NCI-H146 treated with DMSO at 0.1 percent for 48 hours (cell line): ENCODE data around the gene RTN4IP1.
"Not testable (repeated sequence)": the region's sequence is repeated elsewhere in the genome, so short reads cannot be mapped to it uniquely, and the experiment has no call there.

Experiments
- DNase-seq: peaks from one replicate; lab custom pipeline; 2025; ENCODE audit not compliant: unreplicated experiment; lab: John Stamatoyannopoulos, UW

The RTN4IP1 gene

DNA sequence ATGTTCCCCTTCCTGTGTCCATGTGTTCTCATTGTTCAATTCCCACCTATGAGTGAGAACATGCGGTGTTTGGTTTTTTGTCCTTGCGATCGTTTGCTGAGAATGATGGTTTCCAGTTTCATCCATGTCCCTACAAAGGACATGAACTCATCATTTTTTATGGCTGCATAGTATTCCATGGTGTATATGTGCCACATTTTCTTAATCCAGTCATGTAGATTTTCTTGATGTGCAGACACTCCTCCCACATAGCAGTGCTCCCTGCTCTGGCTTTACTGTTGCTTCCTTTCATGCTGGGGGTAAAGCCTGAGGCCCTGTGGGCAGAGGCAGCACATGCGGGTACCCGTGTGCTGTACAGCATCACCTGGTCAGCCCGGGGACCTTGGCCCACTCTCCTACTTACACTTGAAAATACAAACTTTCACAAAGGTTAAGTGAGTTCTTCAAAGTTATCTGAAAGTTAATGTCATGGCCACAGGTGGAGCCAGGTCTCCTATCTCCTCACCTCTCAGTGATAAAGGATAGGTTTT lies 80.3 kb downstream of the RTN4IP1 start:
- not testable (repeated sequence) for DNase-seq

DNA sequence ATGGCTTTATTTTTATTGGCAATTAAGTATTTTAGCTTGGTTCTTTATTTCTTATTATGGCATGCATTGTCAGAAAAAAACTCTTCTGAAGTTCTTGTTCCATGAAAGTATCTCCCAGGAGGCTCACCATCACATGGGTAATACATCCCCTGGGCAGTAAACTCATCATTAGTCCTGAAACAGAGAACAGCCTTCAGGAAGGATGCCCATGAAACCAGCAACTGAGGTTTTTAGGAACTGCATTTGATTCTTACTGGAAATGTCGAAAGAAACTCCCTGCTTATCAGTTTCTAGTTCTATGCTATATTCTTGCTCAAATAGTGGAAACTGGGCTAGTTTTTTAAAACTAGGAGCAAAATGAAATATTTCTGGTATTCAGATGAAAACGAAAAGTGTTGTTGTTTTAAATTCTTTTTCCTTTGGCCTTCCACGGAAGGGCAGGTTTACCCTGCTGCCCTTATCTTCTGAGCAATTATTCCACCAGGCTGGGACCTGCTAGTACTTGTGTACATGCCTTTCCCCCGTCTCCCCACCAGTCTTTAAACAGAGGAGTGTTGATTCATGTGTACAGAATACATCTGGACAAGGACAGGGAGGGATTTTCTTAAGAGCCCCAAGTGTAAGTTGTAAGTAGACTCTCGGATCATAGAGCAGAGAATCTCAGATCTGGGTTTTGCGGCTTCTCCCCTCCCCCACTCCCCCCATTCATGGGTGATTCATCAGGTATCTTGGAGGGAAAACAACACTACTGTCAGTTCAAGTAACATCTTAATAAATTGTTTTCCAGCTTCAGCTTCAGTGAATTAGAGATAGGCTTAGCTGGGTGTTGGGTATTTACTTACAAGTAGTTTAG lies 81.5 kb downstream of the RTN4IP1 start:
- peak; percentile 24 for DNase-seq

DNA sequence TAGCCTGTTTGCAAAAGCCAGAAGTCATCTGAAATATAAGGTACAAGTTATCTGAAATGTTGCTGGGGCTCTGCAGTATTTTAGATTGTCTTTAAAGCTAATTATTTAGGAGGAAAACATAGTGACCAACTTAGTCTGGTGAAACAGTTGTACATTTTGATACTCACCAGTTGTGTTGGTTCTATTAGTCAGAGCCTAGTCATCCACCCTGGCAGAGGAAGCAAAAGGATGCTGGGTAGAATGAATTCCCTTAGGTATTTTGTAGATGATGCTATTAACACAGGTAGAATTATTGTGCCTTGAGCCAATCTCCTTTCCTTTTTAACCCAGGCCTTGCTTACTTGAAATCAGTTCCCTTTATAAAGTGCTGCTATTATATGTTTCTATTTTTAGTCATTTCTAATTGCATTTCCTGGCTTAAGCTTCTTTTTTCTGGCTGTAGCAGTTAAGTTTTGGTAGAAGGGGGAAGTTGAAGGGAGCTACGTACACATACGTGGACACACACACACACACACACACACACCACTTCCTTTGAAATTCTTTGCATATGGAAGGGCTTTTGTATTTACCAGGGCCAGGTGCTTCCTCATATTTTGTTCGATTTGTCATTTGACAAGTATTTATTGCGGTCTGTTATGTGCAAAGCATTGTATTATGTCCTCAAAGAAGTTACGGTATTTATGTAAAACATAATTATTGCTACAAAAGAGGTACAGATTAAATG lies 82.4 kb downstream of the RTN4IP1 start:
- DNase-seq: peak; percentile 90

DNA sequence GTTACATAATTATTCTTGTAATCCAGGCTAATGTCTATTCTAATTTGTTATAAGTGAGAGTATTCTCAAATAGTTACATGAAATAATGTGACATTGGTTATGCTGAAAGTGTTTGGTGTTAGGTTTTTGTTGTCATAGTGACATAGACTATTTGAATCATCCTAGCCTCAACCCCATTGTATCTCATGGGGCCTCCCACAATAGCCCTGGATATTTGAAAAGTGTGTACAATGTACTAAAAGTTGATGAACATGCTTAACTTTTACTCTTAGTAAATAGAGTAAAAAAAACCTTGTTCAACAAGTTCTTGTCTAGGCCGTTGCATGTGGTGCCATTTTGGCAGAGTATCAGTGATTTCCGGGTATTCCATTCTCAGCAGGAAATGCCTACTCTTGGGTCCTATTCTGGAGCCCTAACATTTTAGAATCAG lies 83.0 kb downstream of the RTN4IP1 start:
- DNase-seq: no peak

DNA sequence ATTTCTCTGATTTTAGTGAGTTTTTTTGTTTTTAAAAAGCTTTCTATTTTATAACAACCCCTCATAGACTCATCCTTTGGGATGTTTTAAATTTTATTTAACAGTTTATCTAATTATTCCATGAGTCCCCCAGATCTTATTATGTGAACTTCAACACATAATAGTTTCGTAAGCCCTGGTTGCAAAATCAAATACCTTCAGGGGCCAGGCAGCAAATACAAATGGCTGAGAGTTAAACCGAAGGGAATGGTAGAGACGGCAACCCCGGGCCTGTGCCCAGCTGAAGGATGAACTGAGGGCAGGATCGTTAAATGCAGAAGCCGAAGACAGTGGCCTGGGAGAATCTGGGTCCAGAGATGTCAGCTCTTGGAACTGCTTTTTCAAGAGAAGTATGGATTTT lies 88.4 kb downstream of the RTN4IP1 start:
- DNase-seq: no peak

DNA sequence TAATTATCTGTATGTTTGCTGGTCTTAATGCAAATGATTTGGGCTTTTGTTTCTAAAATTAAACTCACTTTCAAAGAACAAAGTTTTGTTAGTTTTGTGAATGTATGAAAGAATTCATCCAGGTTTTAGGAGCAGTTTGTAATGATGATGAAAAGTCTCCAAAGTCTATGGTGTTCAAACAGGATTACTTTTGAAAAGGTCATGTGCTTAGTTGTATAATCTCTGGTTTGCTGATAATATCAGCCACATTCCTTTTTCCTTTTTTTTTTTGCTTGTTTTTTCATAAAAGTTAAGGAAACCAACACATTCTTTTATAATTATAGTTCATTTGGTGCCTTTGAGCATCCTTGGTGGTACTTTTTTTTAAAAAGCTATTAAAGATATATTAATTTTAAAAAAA lies 88.9 kb downstream of the RTN4IP1 start:
- DNase-seq: no peak

DNA sequence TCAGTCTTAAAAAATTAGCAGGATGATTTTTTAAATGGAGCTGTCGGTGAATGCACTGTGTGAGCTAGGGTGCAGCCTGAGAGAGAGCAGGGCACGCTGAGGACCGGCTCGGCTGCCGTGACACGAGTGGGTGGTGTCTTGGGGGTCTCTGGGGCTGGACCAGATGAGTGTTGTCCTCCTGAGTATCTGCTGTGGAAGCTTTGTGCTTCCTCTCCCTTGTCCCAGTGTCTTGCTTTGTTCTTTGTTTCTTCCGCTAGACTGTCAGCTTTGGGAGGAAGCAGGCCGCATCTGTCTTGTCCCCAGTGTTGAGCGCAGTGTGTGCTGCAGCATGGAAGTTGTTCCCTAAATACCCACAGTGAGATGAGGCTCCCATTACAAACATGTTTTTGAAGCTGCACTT lies 89.4 kb downstream of the RTN4IP1 start:
- no peak for DNase-seq

DNA sequence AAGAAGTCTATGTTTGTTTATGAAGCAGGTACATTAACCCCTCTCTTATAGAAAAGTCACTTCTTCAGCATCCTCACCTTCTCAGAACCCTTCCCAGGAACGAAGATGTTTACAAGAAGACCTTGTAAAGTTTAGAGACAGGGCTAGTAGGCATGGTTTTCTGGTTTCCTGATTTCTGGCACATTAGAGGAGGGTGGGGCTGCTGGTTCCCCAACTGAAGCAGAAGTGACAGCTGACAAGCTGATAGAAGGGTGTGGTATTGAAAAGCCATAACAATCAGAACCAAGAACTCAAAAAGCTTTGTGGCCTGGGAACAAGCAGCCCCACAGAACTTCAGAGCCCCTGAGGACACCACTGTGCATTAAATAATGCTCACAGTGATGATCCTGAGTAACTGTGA lies 91.2 kb downstream of the RTN4IP1 start:
- DNase-seq: no peak

DNA sequence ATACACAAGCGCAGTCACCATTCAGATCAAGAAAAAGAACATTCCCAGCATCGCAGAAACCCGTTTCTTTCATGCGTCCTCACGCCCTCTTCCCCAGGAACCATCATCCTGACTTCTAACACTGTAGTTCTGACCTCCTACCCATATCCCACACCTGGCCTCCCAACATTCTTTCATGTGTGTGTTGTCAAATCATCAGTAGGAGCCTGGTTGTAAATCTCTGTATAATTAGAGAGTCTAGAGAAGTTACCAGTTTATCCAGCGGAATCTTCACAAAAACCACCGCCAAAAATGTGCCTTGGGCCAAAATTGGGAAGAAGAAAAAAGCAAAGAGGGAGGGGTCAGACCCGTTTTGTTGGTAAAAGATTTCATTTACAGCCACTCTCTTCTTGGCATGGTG lies 91.6 kb downstream of the RTN4IP1 start:
- DNase-seq: no peak

DNA sequence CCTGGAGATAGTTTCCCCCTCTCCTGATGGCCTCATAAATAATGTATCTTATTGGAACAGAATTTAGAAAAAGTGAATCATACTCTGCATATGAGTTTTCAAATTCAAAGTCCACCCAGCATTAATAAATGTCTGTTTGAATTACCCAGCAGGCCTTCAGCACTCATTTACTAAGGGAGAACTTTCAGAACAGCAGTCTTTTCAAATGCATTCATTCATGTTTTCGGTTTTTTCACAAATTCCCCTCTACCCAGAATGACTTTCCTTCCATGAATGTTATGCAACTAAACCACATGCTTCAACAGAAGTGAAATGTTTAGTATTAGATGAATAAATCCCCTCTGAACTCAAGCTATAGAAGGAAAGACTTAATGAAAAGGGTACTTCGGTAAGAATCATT lies 92.4 kb downstream of the RTN4IP1 start:
- DNase-seq: no peak

DNA sequence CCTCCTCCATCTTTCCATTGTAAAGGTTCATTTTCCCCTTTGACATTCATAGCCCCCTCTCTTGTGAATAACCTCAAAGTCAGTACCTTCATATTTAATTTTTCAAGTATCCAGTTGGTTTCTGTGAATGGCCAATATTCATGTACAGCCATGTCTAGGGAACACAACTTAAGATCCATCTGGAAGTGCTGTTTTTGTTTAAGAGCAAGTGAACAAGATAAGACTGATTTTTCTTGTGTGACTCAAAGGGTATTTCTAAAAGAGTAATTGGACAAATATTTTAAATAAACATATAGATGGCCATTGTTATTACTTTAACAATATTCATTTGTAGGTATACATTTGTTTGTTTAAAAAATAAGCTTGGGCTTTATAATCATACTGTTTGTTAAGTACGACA lies 92.9 kb downstream of the RTN4IP1 start:
- no peak for DNase-seq

DNA sequence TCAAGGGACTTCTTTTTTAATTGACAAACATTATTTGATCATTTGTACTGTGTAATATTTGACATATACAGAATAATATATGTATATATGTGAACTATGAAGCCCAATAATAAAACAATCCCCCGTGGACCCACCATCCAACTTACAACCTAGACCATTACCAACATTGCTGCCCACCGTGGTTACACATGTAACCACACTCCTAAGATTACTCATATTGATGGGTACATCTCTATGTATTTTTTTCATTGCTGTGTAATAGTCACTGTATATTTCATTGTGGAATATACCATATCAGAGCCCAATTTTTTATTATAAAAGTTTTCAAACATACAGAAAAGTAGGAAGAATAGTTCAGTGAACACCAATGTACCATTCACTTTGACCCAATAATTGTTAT lies 94.3 kb downstream of the RTN4IP1 start:
- no peak for DNase-seq

DNA sequence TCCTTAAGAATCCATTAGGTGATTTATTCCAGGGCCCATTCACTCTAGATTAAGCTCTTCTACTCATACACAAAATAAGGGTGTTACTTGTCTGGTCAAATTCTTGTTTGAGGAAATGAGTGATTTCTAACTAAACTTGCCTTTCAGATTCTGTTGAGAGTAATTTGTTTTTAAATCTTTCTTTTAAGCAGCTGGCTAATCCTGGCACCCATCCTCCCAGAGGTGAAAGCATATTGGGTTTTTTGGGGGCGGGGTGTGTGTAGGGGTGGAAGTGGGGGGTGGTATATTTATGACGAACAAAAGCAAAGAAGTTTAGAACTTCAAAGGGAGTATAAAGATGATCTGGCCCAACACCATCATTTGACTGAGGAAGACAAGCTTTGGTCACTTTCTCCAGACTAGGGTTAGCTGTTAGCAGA lies 94.7 kb downstream of the RTN4IP1 start:
- no peak for DNase-seq

DNA sequence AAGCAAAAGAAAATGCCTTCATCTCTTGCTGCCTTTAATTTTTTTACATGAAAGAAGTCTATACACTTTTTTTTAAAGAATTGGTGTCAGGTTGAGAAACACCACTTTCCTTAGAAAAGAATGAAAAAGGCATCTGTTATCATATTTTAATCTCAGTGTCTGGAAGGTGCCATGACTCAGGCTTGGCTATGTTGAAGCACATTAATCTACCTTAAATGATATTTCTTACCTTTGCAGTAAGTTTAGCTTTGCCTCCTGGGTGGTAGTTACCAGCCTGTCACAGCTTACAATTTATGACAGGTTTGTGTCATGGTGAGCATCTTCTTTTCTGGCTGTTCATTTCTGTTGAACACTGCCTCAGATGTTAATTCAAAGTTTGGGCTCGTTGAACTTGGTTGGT lies 95.3 kb downstream of the RTN4IP1 start:
- no peak for DNase-seq

DNA sequence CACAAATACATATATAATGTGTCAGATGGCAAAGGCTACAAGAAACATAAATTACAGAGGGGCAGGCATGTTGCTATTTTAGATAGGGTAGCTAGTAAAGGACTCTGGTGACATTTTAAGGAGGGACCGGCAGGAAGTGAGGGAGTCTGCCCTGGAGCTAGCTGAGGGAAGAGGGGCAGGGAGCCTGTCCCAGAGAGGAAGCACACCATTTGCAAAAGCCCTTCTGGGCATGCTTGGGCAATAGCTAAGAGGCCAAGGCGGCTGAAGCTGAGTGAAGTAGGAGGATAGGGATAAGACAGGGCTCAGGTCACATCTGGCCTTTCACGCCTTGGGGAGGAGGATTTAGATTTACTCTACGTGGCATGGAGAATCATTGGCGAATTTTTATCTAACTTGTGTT lies 96.2 kb downstream of the RTN4IP1 start:
- no peak for DNase-seq

DNA sequence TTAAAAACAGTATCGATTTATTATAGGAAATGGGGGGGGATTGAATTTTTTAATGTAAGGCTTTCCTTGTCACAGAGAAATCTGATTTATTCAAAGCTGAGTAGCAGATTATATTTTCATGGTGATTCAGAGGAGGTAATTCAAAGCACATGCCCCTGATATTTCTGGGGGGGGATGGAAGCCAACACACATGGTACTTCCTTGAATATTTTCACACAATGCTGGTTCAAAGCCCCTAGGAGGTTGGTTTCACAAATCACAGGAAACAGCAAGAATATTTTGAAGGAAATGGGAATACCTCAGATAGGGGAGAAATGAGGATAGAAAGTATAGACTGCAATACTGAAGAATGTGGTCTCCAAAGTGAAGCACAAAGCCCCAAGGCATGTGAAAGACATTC lies 98.8 kb downstream of the RTN4IP1 start:
- DNase-seq: no peak

DNA sequence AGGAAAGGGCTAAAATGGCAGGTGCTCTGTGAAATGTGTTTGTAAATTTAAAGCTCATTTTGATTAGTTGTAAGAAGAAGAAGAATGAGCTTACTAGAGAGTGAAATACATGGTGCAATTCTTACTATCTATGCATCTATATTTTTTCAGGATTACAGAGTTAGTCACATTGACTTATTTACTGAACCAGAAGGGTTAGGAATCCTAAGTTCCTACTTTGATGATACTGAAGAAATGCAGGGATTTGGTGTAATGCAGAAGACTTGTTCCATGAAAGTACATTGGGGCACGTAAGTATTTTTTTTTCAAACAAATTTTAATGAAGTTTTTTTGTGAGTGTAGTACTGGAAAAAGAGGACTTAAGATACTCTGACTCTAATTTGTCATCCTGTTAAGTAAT lies 99.3 kb downstream of the RTN4IP1 start:
- DNase-seq: no peak

DNA sequence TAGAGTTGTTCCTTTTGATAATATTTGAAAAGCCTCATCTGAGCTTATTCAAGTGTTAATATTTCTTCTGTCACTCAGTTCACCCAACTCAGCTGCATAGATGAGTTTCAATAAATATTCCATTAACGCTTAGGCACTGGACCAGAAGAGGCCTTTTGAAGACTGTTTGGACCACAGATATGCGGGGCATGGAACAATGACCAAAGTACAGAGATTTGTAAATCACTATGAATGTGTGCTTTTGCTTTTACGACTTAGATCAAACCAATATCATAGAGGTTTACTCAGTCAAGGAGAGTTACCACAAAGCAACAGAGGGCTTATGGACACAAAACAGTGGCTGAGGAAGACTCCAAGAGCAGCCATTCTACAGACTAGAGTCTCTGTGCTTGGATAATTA lies 99.9 kb downstream of the RTN4IP1 start:
- DNase-seq: no peak

DNA sequence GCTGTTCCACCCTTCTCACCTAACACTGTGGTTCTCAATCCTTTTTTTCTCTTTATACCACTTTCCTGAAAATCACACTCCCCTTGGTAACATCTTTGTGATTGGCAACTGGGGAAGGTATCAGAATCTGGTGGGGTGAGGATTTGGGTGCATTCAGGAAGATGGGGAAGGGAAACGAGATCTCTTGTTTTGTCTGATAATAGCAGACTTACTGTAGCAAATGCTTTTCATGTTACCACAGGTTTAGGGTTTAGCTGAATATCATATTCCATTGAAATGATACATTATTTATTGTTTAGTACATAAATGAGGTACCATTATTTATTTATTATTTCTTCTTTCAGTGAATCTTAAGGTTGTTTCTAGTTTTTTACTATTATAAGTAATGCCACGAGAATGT lies 100.8 kb downstream of the RTN4IP1 start:
- DNase-seq: no peak

DNA sequence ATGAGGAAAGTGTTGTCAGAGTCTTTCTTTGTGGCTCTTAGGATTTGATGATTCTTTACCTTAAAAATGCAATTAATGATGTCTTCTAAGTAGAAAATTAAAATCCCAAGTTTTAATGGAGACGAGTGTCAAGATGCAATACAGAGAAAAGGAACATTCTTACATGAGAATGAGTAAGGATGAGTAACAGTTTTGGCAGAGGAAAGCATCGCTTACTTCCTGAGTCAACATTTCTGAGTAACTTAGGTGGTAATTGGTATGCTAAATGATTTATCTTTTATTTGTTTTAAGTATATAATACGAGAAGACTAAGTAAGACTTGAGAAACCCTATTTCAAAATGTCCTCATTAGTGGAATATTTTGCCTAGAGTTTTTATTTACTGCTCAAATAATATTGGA lies 101.3 kb downstream of the RTN4IP1 start:
- DNase-seq: no peak

DNA sequence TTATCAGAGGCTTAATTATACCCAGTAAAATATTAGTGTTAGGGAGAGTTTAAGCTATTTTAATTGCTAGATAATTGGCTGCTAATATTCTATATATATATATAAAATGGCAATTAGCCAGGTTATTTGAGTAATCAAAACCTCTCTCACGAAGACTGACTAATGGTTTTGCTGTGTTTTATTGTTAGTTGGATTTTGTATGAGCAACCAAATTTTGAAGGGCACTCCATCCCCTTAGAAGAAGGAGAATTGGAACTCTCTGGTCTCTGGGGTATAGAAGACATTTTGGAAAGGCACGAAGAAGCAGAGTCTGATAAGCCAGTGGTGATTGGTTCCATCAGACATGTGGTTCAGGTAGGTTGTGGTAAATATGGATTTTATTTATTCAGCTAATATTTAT lies 102.2 kb downstream of the RTN4IP1 start:
- no peak for DNase-seq

DNA sequence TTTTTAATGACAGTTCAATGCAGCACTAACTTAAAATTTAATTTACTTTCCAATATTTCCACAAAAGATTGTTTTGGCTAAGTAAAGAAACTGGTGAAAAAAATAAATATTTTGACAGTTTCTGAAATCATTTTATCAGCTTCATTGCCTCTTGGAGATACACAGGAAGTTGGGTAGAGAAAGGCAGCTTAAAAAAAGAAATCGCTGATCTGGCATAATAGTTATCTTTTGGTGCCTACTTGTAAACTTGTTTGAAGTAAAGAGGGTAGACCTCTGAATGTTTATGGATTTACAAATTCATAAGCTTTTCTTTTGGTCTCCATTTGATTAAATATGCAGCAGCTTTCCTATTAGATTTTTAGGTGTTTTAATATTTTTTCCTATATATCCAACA lies 103.4 kb downstream of the RTN4IP1 start:
- DNase-seq: no peak
